Measurements from ENCODE around the gene ALDH3B1.

Gene ALDH3B1

GRCh38 chr11:67997475-67997921, 12.6 kb upstream of the ALDH3B1 start:
- no peak for DNase-seq

- no peak for DNase-seq
Measured at GRCh38 chr11:67998150-67999045, 11.7 kb upstream of the ALDH3B1 start.

- no peak for DNase-seq
Measured at GRCh38 chr11:67999201-67999629, 10.9 kb upstream of the ALDH3B1 start.

- no peak for DNase-seq
Measured at GRCh38 chr11:67999704-68000103, 10.4 kb upstream of the ALDH3B1 start.

- DNase-seq: no peak
Measured at GRCh38 chr11:68002575-68002937, 7.6 kb upstream of the ALDH3B1 start.

GRCh38 chr11:68002938-68003845, 6.9 kb upstream of the ALDH3B1 start:
- DNase-seq: no peak

GRCh38 chr11:68003846-68004550, 6.1 kb upstream of the ALDH3B1 start, which contains the start of gene UNC93B1:
Gene UNC93B1, minus strand, starts transcription at chr11:68004097. Its CDS starts 54 bp downstream, at chr11:68004043.
- DNase-seq: peak; percentile 76

GRCh38 chr11:68004551-68005335, 5.4 kb upstream of the ALDH3B1 start:
- DNase-seq: no peak

GRCh38 chr11:68006606-68007166, 3.4 kb upstream of the ALDH3B1 start:
- no peak for DNase-seq

GRCh38 chr11:68007498-68008380, 2.4 kb upstream of the ALDH3B1 start:
- no peak for DNase-seq

GRCh38 chr11:68008381-68009337, 1.5 kb upstream of the ALDH3B1 start:
- no peak for DNase-seq

- DNase-seq: peak; percentile 72
Measured at GRCh38 chr11:68009391-68010089, 587 bp upstream of the ALDH3B1 start.

- no peak for DNase-seq
Measured at GRCh38 chr11:68011051-68011943, 1.2 kb downstream of the ALDH3B1 start.

GRCh38 chr11:68012044-68012842, 2.1 kb downstream of the ALDH3B1 start:
- DNase-seq: peak; percentile 46

- DNase-seq: peak; percentile 99
Measured at GRCh38 chr11:68012843-68013610, 2.9 kb downstream of the ALDH3B1 start.

- no peak for DNase-seq
Measured at GRCh38 chr11:68013611-68014156, 3.6 kb downstream of the ALDH3B1 start.

Data from NCI-H226 (cell line).